ENCODE measurements around the gene DEFB119. TPM values are rescaled to one million over a fixed set of nuclear protein-coding genes. Genes with fewer than 3 reads are reported as not detected.

Gene DEFB119
- total and polyA plus RNA-seq, 2 experiments from 2014 or later, result not detected

DNA sequence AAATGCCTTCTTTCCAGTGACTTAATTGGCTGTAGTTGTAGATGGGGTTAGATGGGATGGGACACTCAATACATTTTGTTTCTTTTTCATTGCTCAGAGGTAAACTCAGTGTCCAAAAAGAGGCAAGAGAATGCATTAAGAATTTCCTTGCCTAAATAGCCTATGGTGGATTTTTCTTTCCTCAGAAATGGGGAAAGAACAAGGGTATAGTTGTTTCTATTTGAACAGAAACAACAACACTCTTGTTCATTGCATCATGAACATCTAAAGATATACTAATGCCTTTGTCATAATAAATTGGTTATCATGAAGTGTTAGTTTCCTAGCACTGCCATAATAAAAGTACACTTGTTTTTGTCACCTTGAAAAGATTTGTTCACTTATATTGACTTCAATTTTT is 35.4 kb upstream of the DEFB119 start:
- no peak overlapping the region for H3K27ac Mint-ChIP-seq
- no peaks in the 10 kb centered on the region for H3K4me1 Mint-ChIP-seq
- H2AFZ ChIP-seq, result no peak overlapping the region
- H3K4me3 Mint-ChIP-seq, result no peak overlapping the region
- H3K4me1 ChIP-seq (ENCODE audit: insufficient read depth), result no peaks in the 10 kb centered on the region
- no peak overlapping the region for H3K27ac ChIP-seq (ENCODE audit: low read depth)
- no peaks in the 10 kb centered on the region for H3K36me3 ChIP-seq (ENCODE audit: insufficient read depth)
- H3K9me3 Mint-ChIP-seq, result peaks cover 77% of the 10 kb centered on the region
- H3K9me2 ChIP-seq (ENCODE audit: insufficient read depth), result no peaks in the 10 kb centered on the region
- no peaks in the 10 kb centered on the region for H4K20me1 ChIP-seq (replicated peaks; ENCODE audit: insufficient read depth)
- DNase-seq (ENCODE audit: low spot score), result no peak
- no peak overlapping the region for H3K4me2 ChIP-seq
- H3K79me2 ChIP-seq (replicated peaks; ENCODE audit: insufficient read depth), result no peaks in the 10 kb centered on the region
- H3K36me3 Mint-ChIP-seq (ENCODE audit: low read depth), result peaks cover 17% of the 10 kb centered on the region; the same call in 2 of the 3 replicates
- no peak for ATAC-seq
- H3F3A ChIP-seq (replicated peaks; ENCODE audit: low read depth), result no peaks in the 10 kb centered on the region
- H3K27me3 ChIP-seq (ENCODE audit: insufficient read depth), result no peaks in the 10 kb centered on the region
- peaks cover 5% of the 10 kb centered on the region for H3K27me3 Mint-ChIP-seq (ENCODE audit: insufficient read depth, low read depth, poor library complexity)
- TF ChIP-seq, protein P1, sequence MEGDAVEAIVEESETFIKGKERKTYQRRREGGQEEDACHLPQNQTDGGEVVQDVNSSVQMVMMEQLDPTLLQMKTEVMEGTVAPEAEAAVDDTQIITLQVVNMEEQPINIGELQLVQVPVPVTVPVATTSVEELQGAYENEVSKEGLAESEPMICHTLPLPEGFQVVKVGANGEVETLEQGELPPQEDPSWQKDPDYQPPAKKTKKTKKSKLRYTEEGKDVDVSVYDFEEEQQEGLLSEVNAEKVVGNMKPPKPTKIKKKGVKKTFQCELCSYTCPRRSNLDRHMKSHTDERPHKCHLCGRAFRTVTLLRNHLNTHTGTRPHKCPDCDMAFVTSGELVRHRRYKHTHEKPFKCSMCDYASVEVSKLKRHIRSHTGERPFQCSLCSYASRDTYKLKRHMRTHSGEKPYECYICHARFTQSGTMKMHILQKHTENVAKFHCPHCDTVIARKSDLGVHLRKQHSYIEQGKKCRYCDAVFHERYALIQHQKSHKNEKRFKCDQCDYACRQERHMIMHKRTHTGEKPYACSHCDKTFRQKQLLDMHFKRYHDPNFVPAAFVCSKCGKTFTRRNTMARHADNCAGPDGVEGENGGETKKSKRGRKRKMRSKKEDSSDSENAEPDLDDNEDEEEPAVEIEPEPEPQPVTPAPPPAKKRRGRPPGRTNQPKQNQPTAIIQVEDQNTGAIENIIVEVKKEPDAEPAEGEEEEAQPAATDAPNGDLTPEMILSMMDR (conservative IDR thresholded peaks at IDR 0.05; ENCODE audit: low read depth in 2 of 2), result no peak
- TF ChIP-seq, protein P2, sequence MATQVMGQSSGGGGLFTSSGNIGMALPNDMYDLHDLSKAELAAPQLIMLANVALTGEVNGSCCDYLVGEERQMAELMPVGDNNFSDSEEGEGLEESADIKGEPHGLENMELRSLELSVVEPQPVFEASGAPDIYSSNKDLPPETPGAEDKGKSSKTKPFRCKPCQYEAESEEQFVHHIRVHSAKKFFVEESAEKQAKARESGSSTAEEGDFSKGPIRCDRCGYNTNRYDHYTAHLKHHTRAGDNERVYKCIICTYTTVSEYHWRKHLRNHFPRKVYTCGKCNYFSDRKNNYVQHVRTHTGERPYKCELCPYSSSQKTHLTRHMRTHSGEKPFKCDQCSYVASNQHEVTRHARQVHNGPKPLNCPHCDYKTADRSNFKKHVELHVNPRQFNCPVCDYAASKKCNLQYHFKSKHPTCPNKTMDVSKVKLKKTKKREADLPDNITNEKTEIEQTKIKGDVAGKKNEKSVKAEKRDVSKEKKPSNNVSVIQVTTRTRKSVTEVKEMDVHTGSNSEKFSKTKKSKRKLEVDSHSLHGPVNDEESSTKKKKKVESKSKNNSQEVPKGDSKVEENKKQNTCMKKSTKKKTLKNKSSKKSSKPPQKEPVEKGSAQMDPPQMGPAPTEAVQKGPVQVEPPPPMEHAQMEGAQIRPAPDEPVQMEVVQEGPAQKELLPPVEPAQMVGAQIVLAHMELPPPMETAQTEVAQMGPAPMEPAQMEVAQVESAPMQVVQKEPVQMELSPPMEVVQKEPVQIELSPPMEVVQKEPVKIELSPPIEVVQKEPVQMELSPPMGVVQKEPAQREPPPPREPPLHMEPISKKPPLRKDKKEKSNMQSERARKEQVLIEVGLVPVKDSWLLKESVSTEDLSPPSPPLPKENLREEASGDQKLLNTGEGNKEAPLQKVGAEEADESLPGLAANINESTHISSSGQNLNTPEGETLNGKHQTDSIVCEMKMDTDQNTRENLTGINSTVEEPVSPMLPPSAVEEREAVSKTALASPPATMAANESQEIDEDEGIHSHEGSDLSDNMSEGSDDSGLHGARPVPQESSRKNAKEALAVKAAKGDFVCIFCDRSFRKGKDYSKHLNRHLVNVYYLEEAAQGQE (IDR thresholded peaks at IDR 0.05; ENCODE audit: unreplicated experiment), result no peak
- TF ChIP-seq, protein P3, sequence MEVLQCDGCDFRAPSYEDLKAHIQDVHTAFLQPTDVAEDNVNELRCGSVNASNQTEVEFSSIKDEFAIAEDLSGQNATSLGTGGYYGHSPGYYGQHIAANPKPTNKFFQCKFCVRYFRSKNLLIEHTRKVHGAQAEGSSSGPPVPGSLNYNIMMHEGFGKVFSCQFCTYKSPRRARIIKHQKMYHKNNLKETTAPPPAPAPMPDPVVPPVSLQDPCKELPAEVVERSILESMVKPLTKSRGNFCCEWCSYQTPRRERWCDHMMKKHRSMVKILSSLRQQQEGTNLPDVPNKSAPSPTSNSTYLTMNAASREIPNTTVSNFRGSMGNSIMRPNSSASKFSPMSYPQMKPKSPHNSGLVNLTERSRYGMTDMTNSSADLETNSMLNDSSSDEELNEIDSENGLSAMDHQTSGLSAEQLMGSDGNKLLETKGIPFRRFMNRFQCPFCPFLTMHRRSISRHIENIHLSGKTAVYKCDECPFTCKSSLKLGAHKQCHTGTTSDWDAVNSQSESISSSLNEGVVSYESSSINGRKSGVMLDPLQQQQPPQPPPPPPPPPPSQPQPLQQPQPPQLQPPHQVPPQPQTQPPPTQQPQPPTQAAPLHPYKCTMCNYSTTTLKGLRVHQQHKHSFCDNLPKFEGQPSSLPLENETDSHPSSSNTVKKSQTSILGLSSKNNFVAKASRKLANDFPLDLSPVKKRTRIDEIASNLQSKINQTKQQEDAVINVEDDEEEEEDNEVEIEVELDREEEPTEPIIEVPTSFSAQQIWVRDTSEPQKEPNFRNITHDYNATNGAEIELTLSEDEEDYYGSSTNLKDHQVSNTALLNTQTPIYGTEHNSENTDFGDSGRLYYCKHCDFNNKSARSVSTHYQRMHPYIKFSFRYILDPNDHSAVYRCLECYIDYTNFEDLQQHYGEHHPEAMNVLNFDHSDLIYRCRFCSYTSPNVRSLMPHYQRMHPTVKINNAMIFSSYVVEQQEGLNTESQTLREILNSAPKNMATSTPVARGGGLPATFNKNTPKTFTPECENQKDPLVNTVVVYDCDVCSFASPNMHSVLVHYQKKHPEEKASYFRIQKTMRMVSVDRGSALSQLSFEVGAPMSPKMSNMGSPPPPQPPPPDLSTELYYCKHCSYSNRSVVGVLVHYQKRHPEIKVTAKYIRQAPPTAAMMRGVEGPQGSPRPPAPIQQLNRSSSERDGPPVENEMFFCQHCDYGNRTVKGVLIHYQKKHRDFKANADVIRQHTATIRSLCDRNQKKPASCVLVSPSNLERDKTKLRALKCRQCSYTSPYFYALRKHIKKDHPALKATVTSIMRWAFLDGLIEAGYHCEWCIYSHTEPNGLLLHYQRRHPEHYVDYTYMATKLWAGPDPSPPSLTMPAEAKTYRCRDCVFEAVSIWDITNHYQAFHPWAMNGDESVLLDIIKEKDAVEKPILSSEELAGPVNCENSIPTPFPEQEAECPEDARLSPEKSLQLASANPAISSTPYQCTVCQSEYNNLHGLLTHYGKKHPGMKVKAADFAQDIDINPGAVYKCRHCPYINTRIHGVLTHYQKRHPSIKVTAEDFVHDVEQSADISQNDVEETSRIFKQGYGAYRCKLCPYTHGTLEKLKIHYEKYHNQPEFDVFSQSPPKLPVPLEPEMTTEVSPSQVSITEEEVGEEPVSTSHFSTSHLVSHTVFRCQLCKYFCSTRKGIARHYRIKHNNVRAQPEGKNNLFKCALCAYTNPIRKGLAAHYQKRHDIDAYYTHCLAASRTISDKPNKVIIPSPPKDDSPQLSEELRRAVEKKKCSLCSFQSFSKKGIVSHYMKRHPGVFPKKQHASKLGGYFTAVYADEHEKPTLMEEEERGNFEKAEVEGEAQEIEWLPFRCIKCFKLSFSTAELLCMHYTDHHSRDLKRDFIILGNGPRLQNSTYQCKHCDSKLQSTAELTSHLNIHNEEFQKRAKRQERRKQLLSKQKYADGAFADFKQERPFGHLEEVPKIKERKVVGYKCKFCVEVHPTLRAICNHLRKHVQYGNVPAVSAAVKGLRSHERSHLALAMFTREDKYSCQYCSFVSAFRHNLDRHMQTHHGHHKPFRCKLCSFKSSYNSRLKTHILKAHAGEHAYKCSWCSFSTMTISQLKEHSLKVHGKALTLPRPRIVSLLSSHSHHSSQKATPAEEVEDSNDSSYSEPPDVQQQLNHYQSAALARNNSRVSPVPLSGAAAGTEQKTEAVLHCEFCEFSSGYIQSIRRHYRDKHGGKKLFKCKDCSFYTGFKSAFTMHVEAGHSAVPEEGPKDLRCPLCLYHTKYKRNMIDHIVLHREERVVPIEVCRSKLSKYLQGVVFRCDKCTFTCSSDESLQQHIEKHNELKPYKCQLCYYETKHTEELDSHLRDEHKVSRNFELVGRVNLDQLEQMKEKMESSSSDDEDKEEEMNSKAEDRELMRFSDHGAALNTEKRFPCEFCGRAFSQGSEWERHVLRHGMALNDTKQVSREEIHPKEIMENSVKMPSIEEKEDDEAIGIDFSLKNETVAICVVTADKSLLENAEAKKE (CRISPR knock-in tag; IDR thresholded peaks at IDR 0.05), result no peak
- no peak for TF ChIP-seq EZH2 (IDR thresholded peaks at IDR 0.05; ENCODE audit: low read depth, unreplicated experiment)
- no peak for TF ChIP-seq POLR2AphosphoS5 (IDR thresholded peaks at IDR 0.05; ENCODE audit: low read depth)
- TF ChIP-seq, protein P4, sequence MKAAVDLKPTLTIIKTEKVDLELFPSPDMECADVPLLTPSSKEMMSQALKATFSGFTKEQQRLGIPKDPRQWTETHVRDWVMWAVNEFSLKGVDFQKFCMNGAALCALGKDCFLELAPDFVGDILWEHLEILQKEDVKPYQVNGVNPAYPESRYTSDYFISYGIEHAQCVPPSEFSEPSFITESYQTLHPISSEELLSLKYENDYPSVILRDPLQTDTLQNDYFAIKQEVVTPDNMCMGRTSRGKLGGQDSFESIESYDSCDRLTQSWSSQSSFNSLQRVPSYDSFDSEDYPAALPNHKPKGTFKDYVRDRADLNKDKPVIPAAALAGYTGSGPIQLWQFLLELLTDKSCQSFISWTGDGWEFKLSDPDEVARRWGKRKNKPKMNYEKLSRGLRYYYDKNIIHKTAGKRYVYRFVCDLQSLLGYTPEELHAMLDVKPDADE (IDR thresholded peaks at IDR 0.05), result no peak
- TF ChIP-seq EZH2phosphoT487 (IDR thresholded peaks at IDR 0.05; ENCODE audit: unreplicated experiment), result no peak
- no peak for TF ChIP-seq CREB1 (CRISPR knock-in tag; IDR thresholded peaks at IDR 0.05; ENCODE audit: low read depth)
- no peak for TF ChIP-seq JUNB (IDR thresholded peaks at IDR 0.05; ENCODE audit: unreplicated experiment)
- TF ChIP-seq NANOG (IDR thresholded peaks at IDR 0.05; ENCODE audit: borderline replicate concordance), result no peak
- no peak for TF ChIP-seq STAT1 (IDR thresholded peaks at IDR 0.05; ENCODE audit: unreplicated experiment)
- TF ChIP-seq ZNF114 (CRISPR knock-in tag; IDR thresholded peaks at IDR 0.05), result no peak
- no peak for TF ChIP-seq ZNF331 (CRISPR knock-in tag; IDR thresholded peaks at IDR 0.05; ENCODE audit: low read depth)
- no peak overlapping the region for H3K4me3 ChIP-seq

All from GM23338 (cell line).